Measurements from ENCODE around the gene SAMD3.
"Not testable (repeated sequence)": the region's sequence is repeated elsewhere in the genome, so short reads cannot be mapped to it uniquely, and the experiment has no call there.

Gene SAMD3

DNA sequence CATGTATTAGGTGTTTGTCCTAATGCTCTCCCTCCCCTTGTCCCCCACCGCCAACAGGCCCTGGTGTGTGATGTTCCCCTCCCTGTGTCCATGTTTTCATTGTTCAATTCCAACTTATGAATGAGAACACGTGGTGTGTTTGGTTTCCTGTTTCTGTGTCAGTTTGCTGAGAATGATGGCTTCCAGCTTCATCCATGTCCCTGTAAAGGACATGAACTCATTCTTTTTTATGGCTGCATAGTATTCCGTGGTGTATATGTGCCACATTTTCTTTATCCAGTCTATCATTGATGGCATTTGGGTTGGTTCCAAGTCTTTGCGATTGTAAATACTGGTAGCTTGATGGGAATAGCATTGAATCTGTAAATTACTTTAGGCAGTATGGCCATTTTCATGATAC, 52.6 kb downstream of the SAMD3 start:
- DNase-seq: not testable (repeated sequence)

GRCh38 chr6:130167655-130168054, 55.1 kb downstream of the SAMD3 start:
- DNase-seq: no peak

DNA sequence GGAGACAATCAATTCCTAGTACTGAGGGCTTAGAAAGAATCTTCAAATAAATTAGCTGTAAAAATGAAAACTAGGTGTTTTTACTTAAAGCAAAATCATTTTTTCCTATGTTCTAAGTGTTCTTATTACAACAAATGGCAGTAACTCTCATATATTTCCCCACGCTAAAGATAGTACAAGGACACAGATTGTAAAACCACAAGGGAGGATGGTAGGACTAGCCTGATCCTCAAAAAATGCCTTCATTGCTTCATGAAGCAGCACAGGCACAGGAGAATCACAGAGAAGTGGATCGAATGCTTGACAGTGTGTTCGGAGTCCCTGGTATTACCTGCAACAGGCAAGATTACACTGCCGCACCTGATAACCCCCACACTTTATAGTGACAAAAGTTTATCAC, 58.5 kb downstream of the SAMD3 start:
- DNase-seq: no peak

DNA sequence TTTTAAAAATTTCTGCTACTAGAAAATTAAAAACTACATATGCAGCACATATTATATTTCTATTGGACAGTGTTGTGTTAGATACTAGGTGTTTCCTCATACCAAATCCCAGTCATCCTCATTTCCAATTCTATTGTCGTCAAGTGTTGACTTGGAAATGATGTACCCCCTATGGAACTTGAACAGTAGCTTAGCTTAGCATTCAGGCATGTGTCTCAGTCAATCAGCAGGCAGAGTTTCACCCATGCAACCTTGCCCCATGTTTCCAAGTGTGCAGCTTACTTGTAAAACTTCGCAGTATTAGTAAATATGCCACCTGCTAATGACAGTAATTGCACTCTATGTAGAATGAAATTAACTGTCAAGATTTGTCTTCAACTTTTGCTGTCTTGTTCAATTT, 59.5 kb downstream of the SAMD3 start:
- no peak for DNase-seq

- DNase-seq: no peak
These were observed 60.3 kb downstream of the SAMD3 start for GRCh38 chr6:130162421-130162820.

- no peak for DNase-seq
These were observed 60.9 kb downstream of the SAMD3 start for GRCh38 chr6:130161683-130162404.

GRCh38 chr6:130159956-130160355, 62.8 kb downstream of the SAMD3 start:
- no peak for DNase-seq

DNA sequence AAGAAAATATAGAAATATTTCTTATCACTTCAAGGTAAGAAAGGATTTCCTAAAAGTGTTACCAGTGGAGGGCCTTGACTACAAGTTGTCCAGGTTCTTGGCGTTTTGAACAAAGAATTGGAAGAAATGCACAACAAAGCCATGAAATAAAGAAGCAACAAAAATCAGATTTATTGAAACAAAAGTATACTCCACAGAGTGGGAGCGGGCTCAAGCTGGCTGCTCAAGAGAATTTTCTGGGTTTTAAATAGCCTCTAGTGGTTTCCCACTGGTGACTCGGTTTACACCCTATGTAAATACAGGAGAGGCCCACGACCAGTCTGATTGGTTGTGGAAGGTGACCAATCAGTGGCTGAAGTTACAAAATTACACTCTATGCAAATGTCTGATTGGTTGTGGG, 64.2 kb downstream of the SAMD3 start:
- DNase-seq: no peak

DNA sequence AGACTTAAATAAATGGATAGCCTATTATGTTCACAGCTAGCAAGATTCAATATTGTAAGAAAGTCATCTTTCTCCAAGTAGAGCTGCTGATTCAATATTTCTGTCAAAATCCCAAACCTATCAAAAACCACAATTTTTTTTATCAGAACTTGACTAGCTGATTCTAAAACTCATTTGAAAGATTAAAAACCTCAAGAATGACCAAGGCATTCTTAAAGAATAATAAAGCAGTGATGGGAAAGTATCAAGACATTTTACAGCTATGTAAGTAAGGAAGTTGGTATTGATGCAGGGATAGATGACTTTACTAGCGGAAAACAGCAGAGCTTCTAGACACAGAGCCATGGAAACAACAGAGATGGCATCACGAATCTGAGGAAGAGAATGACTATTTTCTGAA, 64.7 kb downstream of the SAMD3 start:
- no peak for DNase-seq

- DNase-seq: no peak
These were observed 65.8 kb downstream of the SAMD3 start for GRCh38 chr6:130156908-130157307.

DNA sequence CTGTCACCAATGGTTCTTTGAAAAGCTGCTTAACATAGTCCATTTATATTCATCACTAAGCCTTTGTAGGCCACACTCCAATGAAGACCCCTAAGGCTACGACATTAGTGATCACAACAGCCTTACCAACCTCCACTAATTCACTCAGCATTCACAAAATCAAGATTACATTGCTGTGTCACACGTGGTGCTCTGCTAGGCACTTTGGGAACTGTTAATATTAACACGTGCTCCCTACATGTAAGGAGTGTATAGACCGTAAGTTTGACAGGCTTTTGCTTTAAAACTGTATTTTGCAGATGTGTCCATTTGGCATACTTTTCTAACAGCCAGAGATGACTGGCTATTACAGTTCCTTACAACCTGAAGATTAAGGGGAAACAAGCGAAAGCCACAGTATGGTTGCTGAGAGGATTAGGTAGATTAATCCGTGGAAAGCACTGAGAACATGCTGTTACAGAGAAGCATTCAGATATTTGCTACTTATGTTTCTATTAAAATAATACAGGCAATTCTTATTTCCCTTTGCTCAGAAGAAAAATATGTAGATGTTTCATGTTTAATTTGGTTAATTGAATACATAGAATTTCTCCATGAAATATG, 69.7 kb downstream of the SAMD3 start:
- DNase-seq: no peak

- no peak for DNase-seq
These were observed 71.8 kb downstream of the SAMD3 start for GRCh38 chr6:130150906-130151305.

DNA sequence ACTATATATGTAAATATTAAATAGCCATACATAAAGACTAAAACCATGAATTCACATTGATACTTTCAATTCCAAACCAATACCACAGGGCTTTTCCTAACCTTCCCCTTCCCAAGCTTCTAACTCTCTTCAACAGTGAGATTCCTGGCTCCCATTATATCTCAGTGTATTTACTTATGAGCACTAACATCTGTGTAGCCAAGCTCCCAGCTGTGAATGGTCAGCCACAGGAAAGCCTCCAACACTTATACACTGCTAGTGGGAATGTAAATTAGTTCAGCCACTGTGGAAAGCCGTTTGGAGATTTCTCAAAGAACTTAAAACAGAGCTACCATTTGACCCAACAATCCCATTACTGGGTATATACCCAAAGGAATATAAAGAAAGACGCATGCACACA, 73.7 kb downstream of the SAMD3 start:
- not testable (repeated sequence) for DNase-seq

DNA sequence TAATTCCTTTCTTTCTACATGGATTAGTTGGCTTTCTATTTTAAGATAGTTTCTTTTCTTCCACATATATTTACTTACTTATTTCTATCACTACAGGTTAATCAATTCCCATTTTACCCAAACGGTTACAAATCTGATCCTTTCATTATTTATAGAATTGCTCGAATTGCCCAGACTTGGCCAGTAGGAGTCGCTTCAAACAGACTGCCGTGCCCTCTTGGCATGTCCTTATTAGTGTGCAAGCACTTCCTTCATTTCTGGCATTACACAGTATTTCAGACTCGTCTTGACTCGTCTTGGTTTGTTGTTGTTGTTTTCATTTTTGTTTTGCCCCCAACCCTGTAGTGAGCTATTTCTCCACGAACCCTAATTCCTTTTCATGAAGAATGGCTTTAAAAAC, 74.6 kb downstream of the SAMD3 start:
- no peak for DNase-seq

DNA sequence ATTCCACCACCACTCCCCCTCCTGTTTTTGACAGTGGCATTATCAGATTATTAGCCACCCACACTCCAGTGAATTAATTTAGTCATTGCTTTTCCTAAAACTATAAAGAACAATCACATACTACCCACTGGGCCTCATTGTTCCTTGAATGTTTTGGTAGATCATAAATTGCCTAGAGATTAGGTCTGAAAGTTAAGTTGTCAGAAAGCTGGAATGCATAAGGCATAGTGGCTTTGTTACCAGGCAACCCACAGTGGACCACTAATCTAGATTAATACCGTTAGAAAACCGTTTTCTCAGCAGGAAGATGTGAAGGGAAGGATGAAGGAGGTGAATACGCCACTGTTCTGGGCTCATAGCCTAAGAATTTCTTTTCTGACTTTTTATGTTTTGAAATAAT, 75.6 kb downstream of the SAMD3 start:
- DNase-seq: no peak

- DNase-seq: no peak
These were observed 79.0 kb downstream of the SAMD3 start for GRCh38 chr6:130143709-130144108.

- DNase-seq: no peak
These were observed 82.7 kb downstream of the SAMD3 start for GRCh38 chr6:130140084-130140483.

DNA sequence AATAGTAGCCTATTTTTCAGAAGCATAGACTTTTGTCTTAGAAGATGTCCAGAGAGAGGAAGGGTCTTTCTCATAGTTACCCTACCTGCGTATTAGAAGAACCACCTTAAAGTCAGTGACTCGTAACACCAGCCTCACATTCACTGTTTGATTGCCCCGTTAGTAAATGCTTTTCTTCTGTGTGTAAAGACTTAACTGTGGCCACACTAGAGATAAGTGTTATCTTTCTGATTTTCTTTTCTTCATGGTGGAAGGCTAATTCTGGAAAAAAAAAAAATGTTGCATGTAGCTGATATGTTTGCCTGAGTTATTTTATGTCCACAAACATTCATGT, 83.9 kb downstream of the SAMD3 start:
- no peak for DNase-seq

GRCh38 chr6:130138116-130138908, 84.4 kb downstream of the SAMD3 start:
- no peak for DNase-seq

DNA sequence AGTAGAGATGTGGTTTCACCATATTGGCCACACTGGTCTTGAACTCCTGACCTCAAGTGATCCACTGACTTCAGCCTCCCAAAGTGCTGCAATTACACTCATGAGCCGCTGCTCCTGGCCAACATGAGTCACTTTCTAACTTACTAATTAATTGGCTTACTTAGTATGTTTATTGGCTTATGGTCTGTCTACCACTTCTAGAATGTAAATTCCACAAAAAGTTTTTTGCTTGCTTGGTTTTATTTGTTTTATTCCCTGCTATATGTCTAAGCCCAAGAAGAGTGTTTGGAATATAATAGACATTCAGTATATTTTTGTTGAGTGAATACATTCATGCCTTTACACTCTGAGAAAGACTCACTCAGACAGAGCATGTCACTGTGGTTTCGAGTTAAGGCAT, 86.0 kb downstream of the SAMD3 start:
- DNase-seq: no peak

- no peak for DNase-seq
These were observed 88.2 kb downstream of the SAMD3 start for GRCh38 chr6:130134582-130134981.

- DNase-seq: no peak
These were observed 90.5 kb downstream of the SAMD3 start for GRCh38 chr6:130132286-130132701.

GRCh38 chr6:130129762-130130246, 92.9 kb downstream of the SAMD3 start:
- no peak for DNase-seq

DNA sequence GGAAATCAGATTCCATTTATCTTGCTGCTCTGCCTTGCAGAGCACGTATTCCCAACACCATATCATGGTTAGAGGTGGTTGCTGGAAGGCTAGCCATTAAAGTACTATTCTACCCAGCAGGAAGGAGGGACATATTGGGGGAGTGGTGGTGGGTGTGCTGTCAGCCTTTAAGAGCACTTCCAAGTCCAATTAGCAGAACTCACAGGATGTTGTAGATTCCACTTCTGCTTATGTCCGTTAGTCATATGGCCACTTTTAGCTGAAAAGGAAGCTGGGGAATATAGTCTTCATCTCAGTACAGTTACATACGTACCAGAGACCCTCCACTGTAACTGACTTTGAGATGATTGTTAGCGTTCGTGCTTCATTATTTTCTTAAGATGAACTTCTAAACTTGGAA, 94.4 kb downstream of the SAMD3 start:
- no peak for DNase-seq

All from stimulated activated CD4-positive, alpha-beta T cell treated with anti-CD3 and anti-CD28 coated beads, Interleukin-4, amount 100 ng/mL, for 1 hour (primary cell).